HepG2 (cell line): ENCODE data around the gene PTGDR2. TPM values are rescaled to one million over a fixed set of nuclear protein-coding genes. Genes with fewer than 3 reads are reported as not detected.

ENCODE experiments used
- ATAC-seq: fragments of 200-7000 bp; cut with Tn5 transposase; 3 replicates; pipeline ENCODE4 v1.9.1; 2020; ENCODE audit warnings: mild to moderate bottlenecking, moderate library complexity
- BruUV-seq: library from RNA; stranded (reverse); fragments of 400-500 nt; replicated peaks from 2 replicates; lab custom pipeline; 2021; lab: Mats Ljungman, UMichigan
- CTCF ChIA-PET: fragments of 300-600 bp; formaldehyde crosslinking; extraction: SDS; loops from one replicate; lab custom pipeline; 2021; ENCODE audit warnings: low total read pairs, inconsistent platforms, low intra/inter-chr PET ratio; lab: Yijun Ruan, JAX
- POLR2A ChIA-PET: fragments of 350-600 bp; sonication (Branson Sonifier 250); formaldehyde crosslinking; loops from one replicate; lab custom pipeline; 2020; ENCODE audit warnings: antibody characterized with exemption, inconsistent platforms; lab: Yijun Ruan, JAX
- DNase-seq: peaks from one replicate; pipeline ENCODE4 v3.0.0-alpha.2; 2015; ENCODE audit warnings: low spot score
- FAIRE-seq: peaks from 3 replicates; lab custom pipeline; 2011; peaks lifted over from hg19 to GRCh38; lab: Jason Lieb, UNC
- H2AFZ ChIP-seq: one replicate; pipeline ENCODE4 v1.6.1; 2011; ENCODE audit warnings: low read length, inconsistent platforms
- H3K27ac ChIP-seq: fragments of 300-600 bp; 3 replicates; pipeline ENCODE4 v1.8.0; 2011; ENCODE audit warnings: mixed run types, mild to moderate bottlenecking, mixed read lengths, low read length, inconsistent platforms; ENCODE audit not compliant: insufficient read depth; ENCODE audit errors: extremely low read length
- H3K27me3 ChIP-seq, 2 experiments: fragments of 200-600 bp in 1 of 2; 2 replicates in 1 of 2; 3 replicates in 1 of 2; pipeline versions ENCODE4 v1.6.0 to v1.8.0; 2011; ENCODE audit warnings: low read length in 2 of 2, mild to moderate bottlenecking in 2 of 2, moderate library complexity in 2 of 2, inconsistent platforms in 1 of 2; ENCODE audit not compliant: insufficient read depth in 2 of 2, control insufficient read depth in 1 of 2
- H3K36me3 ChIP-seq, 2 experiments: fragments of 200-600 bp in 1 of 2; replicated peaks in 1 of 2; 2 replicates in 1 of 2; 3 replicates in 1 of 2; pipeline versions ENCODE4 v1.5.1 to v1.8.0; 2011; ENCODE audit warnings: low read length in 2 of 2, inconsistent platforms in 1 of 2; ENCODE audit not compliant: insufficient read depth in 2 of 2, control insufficient read depth in 1 of 2
- H3K4me1 ChIP-seq: 2 replicates; pipeline ENCODE4 v1.5.1; 2012; ENCODE audit warnings: low read length, inconsistent platforms; ENCODE audit not compliant: insufficient read depth
- H3K4me2 ChIP-seq: 2 replicates; pipeline ENCODE4 v1.6.0; 2011; ENCODE audit warnings: low read depth, low read length, inconsistent platforms
- H3K4me3 ChIP-seq, 3 experiments: fragments of 200-600 bp in 1 of 3; sonication (generic), shearing (Covaris generic) in 1 of 3; replicated peaks in 1 of 3; 2 replicates each; pipeline ENCODE4 v1.5.1; 2011 to 2016; ENCODE audit warnings: low read length in 3 of 3, inconsistent platforms in 2 of 3, low read depth in 2 of 3, mild to moderate bottlenecking in 2 of 3, control low read depth in 1 of 3, mixed read lengths in 1 of 3; ENCODE audit not compliant: insufficient read depth in 1 of 3
- H3K79me2 ChIP-seq: one replicate; pipeline ENCODE4 v1.6.1; 2011; ENCODE audit warnings: low read length, inconsistent platforms; ENCODE audit not compliant: insufficient read depth
- H3K9ac ChIP-seq: 2 replicates; pipeline ENCODE4 v1.6.0; 2011; ENCODE audit warnings: mild to moderate bottlenecking, low read depth, low read length, inconsistent platforms; ENCODE audit not compliant: insufficient read depth
- H3K9me3 ChIP-seq: 2 replicates; pipeline ENCODE4 v1.5.1; 2012; ENCODE audit warnings: mild to moderate bottlenecking, low read length
- H4K20me1 ChIP-seq: 2 replicates; pipeline ENCODE4 v1.6.0; 2011; ENCODE audit warnings: inconsistent platforms, mild to moderate bottlenecking, low read length, moderate library complexity; ENCODE audit not compliant: insufficient read depth
- BRD4 ChIP-seq: sonication (generic); formaldehyde crosslinking; IDR thresholded peaks from 2 replicates; pipeline ENCODE4 v1.4.0; 2020; ENCODE audit warnings: missing genetic modification reagents
- GTF2F1 ChIP-seq: fragments of 150-350 bp; IDR thresholded peaks from 2 replicates; pipeline ENCODE4 v1.6.1; 2014; ENCODE audit warnings: low read length
- HDAC6 ChIP-seq: fragments of 200-600 bp; sonication (generic); IDR thresholded peaks from 2 replicates; pipeline ENCODE4 v1.7.0; 2017; ENCODE audit warnings: mild to moderate bottlenecking, antibody characterized with exemption, low read length, low read depth
- HNRNPK ChIP-seq: fragments of 200-400 bp; formaldehyde crosslinking; IDR thresholded peaks from 2 replicates; pipeline ENCODE4 v1.6.1; 2018; ENCODE audit warnings: low read length, low read depth, moderate library complexity, mild to moderate bottlenecking; ENCODE audit not compliant: poor library complexity, severe bottlenecking
- HOXD1 ChIP-seq: sonication (generic); formaldehyde crosslinking; IDR thresholded peaks from 2 replicates; pipeline ENCODE4 v1.5.0; 2020; ENCODE audit warnings: missing genetic modification reagents
- NR2F2 ChIP-seq: IDR thresholded peaks from 2 replicates; pipeline ENCODE4 v1.6.1; 2012; ENCODE audit warnings: low read depth, inconsistent platforms, borderline replicate concordance
- PPARG ChIP-seq: conservative IDR thresholded peaks from 2 replicates; pipeline ENCODE4 v1.6.1; 2016; ENCODE audit warnings: missing biosample characterization, missing genetic modification reagents
- RFX1 ChIP-seq: fragments of 450-650 bp; IDR thresholded peaks from 2 replicates; pipeline ENCODE4 v1.6.1; 2017
- RFX3 ChIP-seq: IDR thresholded peaks from 2 replicates; pipeline ENCODE4 v1.6.1; 2016; ENCODE audit warnings: missing biosample characterization, missing genetic modification reagents
- SYNCRIP ChIP-seq: fragments of 200-400 bp; formaldehyde crosslinking; IDR thresholded peaks from 2 replicates; pipeline ENCODE4 v1.6.1; 2018; ENCODE audit warnings: mild to moderate bottlenecking, low read depth, low read length; ENCODE audit not compliant: insufficient read depth
- ZMYM3 ChIP-seq: sonication (generic); formaldehyde crosslinking; IDR thresholded peaks from 2 replicates; pipeline ENCODE4 v1.5.1; 2020; ENCODE audit warnings: mild to moderate bottlenecking, missing genetic modification reagents
- ZNF17 ChIP-seq: sonication (generic); formaldehyde crosslinking; IDR thresholded peaks from 2 replicates; pipeline ENCODE4 v1.5.0; 2020; ENCODE audit warnings: mild to moderate bottlenecking, missing genetic modification reagents
- ZNF570 ChIP-seq: sonication (generic); formaldehyde crosslinking; IDR thresholded peaks from 2 replicates; pipeline ENCODE4 v1.4.0; 2020; ENCODE audit warnings: mild to moderate bottlenecking, missing genetic modification reagents, borderline replicate concordance
- ZNF614 ChIP-seq: IDR thresholded peaks from 2 replicates; pipeline ENCODE4 v1.6.1; 2018; ENCODE audit warnings: missing biosample characterization, missing genetic modification reagents, inconsistent platforms, borderline replicate concordance
- ZNF737 ChIP-seq: sonication (generic); formaldehyde crosslinking; IDR thresholded peaks from 2 replicates; pipeline ENCODE4 v1.5.0; 2020; ENCODE audit warnings: missing genetic modification reagents, mild to moderate bottlenecking, borderline replicate concordance
- ZNF83 ChIP-seq: sonication (generic); formaldehyde crosslinking; IDR thresholded peaks from 2 replicates; pipeline ENCODE4 v1.4.0; 2020; ENCODE audit warnings: missing genetic modification reagents, mild to moderate bottlenecking, borderline replicate concordance
- WGBS: methylation state at CpG from one replicate; pipeline ENCODE4 v1.1.6; 2017; ENCODE audit warnings: low lambda C conversion rate; 5-methylcytosine and 5-hydroxymethylcytosine counted together
- in situ Hi-C: cut with HindIII; loops from 2 replicates; pipeline ENCODE4 v1.10.0; 2017; ENCODE audit warnings: low pct_unique_long_range_greater_than_20kb; ENCODE audit not compliant: extremely low pct_ligation_motif_present
- intact Hi-C: fragments of 100-400 bp; cut with micrococcal nuclease; formaldehyde crosslinking; loops from one replicate; pipeline ENCODE4 v1.10.0; 2022; ENCODE audit not compliant: unreplicated experiment
- polyA plus RNA-seq, 8 experiments: library from polyadenylated mRNA; depleted of rRNA in 3 of 8; stranded (reverse) in 7 of 8; unstranded in 1 of 8; fragments of >200 nt; fragmentation: Illumina TruSeq in 4 of 8; extraction: Trizol in 4 of 8; gene quantifications; 2 replicates each; pipeline versions ENCODE4 v1.2.1 to v1.2.3, GENCODE V29; 2011 to 2016; ENCODE audit warnings: low read depth in 4 of 8, missing spikeins in 1 of 8, mixed read lengths in 1 of 8; ENCODE audit not compliant: insufficient read depth in 1 of 8
- total RNA-seq, 5 experiments: library from RNA; depleted of rRNA; stranded (reverse); fragments of >200 nt; fragmentation: Illumina TruSeq; extraction: Trizol; gene quantifications; 2 replicates each; pipeline ENCODE4 v1.2.3, GENCODE V29; 2016; ENCODE audit warnings: low read depth in 1 of 5
- TF ChIP-seq, protein P1 (sequence below): sonication (generic); formaldehyde crosslinking; IDR thresholded peaks from 2 replicates; pipeline ENCODE4 v1.5.1; 2020; ENCODE audit warnings: missing genetic modification reagents, mild to moderate bottlenecking, borderline replicate concordance
- TF ChIP-seq, protein P2 (sequence below): IDR thresholded peaks from 2 replicates; pipeline ENCODE4 v1.6.1; 2012; ENCODE audit warnings: low read depth, low read length, improper control_type of control experiment

The PTGDR2 gene
- total and polyA plus RNA-seq, 2 of the 13 experiments (the other 11 are each of a cell fraction or from before 2014, with no cell fraction given), result 1.9 to 2.5 TPM

DNA sequence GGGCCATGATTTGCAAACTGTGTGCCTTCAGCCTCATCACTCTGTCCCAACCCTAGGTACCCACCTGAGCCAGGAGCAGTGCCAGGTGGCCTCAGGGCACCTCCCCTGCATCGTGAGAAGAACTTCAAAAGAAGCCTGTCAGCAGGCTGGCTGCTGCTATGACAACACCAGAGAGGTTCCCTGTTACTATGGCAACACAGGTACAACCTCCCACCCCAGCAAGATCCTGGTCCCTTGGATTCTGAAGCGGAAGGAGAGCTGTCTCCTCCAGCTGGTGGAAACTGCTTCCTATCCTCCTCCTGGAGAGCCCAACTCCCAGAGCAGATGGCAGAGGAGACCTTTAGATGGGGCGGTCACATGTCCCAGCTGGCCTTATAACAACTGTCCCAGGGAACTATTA is 14.5 kb upstream of the PTGDR2 start:
- H3K9me3 ChIP-seq, result no peaks in the 10 kb centered on the region
- peaks cover 0 to 5% of the 10 kb centered on the region in 2 experiments; a peak in 1 of 5 replicates for H3K27me3 ChIP-seq
- BruUV-seq, result no TSS peak
- ATAC-seq (no peak), DNase-seq (no peak), FAIRE-seq (no peak)
- in situ Hi-C loops (no loop called here), intact Hi-C loops (no loop called here)
- 50% methylated on average over 2 of the region's 3 CpGs for WGBS
- ChIA-PET POLR2A (no interaction called here), CTCF (no interaction called here)
- TF ChIP-seq ZNF570 (CRISPR knock-in tag), result no peak
- TF ChIP-seq RFX3 (CRISPR knock-in tag), result peak; percentile 64
- no peak for TF ChIP-seq HDAC6
- TF ChIP-seq RFX1, result peak; percentile 70
- H3K4me2 ChIP-seq, result no peak overlapping the region
- no peak overlapping the region for H3K4me3 ChIP-seq
- peaks cover 48% of the 10 kb centered on the region for H3K4me1 ChIP-seq
- H4K20me1 ChIP-seq, result no peaks in the 10 kb centered on the region
- H3K36me3 ChIP-seq, result no peaks in the 10 kb centered on the region
- no peaks in the 10 kb centered on the region for H3K79me2 ChIP-seq
- H2AFZ ChIP-seq, result no peak overlapping the region
- no peak overlapping the region for H3K27ac ChIP-seq
- no peak overlapping the region for H3K9ac ChIP-seq

DNA sequence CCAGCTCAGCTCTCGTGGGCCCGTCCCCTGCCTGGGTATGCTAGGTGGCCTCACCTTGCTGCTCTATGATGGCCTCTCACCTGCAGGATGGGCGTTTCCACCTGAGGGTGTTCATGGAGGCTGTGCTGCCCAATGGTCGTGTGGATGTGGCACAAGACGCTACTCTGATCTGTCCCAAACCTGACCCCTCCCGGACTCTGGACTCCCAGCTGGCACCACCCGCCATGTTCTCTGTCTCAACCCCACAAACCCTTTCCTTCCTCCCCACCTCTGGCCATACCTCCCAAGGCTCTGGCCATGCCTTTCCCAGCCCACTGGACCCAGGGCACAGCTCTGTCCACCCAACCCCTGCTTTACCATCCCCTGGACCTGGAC is 13.7 kb upstream of the PTGDR2 start:
- FAIRE-seq (no peak), ATAC-seq (no peak), DNase-seq (no peak)
- Histone ChIP-seq H3K4me3 (no peak overlapping the region), H3K27me3 (peaks cover 0 to 7% of the 10 kb centered on the region in 2 experiments; a peak in 1 of 5 replicates), H3K9ac (no peak overlapping the region), H3K36me3 (no peaks in the 10 kb centered on the region), H3K4me2 (no peak overlapping the region), H4K20me1 (no peaks in the 10 kb centered on the region), H3K9me3 (no peaks in the 10 kb centered on the region), H2AFZ (no peak overlapping the region), H3K79me2 (no peaks in the 10 kb centered on the region), H3K4me1 (peaks cover 48% of the 10 kb centered on the region), H3K27ac (no peak overlapping the region)
- intact Hi-C loops (no loop called here), in situ Hi-C loops (no loop called here)
- POLR2A ChIA-PET, result no interaction called here
- no TSS peak for BruUV-seq
- 68% methylated on average over 7 of the region's 7 CpGs for WGBS
- CTCF ChIA-PET, result no interaction called here
- no peak for TF ChIP-seq HNRNPK
- no peak for TF ChIP-seq ZMYM3 (CRISPR knock-in tag)
- TF ChIP-seq ZNF614 (CRISPR knock-in tag), result no peak
- no peak for TF ChIP-seq PPARG (CRISPR knock-in tag)
- no peak for TF ChIP-seq BRD4 (CRISPR knock-in tag)
- no peak for TF ChIP-seq GTF2F1
- TF ChIP-seq, protein P1, sequence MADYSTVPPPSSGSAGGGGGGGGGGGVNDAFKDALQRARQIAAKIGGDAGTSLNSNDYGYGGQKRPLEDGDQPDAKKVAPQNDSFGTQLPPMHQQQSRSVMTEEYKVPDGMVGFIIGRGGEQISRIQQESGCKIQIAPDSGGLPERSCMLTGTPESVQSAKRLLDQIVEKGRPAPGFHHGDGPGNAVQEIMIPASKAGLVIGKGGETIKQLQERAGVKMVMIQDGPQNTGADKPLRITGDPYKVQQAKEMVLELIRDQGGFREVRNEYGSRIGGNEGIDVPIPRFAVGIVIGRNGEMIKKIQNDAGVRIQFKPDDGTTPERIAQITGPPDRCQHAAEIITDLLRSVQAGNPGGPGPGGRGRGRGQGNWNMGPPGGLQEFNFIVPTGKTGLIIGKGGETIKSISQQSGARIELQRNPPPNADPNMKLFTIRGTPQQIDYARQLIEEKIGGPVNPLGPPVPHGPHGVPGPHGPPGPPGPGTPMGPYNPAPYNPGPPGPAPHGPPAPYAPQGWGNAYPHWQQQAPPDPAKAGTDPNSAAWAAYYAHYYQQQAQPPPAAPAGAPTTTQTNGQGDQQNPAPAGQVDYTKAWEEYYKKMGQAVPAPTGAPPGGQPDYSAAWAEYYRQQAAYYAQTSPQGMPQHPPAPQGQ (CRISPR knock-in tag), result no peak
- TF ChIP-seq ZNF83 (CRISPR knock-in tag), result no peak
- no peak for TF ChIP-seq SYNCRIP
- TF ChIP-seq NR2F2, result no peak
- no peak for TF ChIP-seq ZNF17 (CRISPR knock-in tag)
- TF ChIP-seq, protein P2, sequence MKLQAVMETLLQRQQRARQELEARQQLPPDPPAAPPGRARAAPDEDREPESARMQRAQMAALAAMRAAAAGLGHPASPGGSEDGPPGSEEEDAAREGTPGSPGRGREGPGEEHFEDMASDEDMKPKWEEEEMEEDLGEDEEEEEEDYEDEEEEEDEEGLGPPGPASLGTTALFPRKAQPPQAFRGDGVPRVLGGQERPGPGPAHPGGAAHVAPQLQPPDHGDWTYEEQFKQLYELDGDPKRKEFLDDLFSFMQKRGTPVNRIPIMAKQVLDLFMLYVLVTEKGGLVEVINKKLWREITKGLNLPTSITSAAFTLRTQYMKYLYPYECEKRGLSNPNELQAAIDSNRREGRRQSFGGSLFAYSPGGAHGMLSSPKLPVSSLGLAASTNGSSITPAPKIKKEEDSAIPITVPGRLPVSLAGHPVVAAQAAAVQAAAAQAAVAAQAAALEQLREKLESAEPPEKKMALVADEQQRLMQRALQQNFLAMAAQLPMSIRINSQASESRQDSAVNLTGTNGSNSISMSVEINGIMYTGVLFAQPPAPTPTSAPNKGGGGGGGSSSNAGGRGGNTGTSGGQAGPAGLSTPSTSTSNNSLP, result no peak
- TF ChIP-seq HOXD1 (CRISPR knock-in tag), result no peak
- TF ChIP-seq ZNF737, result no peak
